Activated CD8-positive, alpha-beta memory T cell treated with anti-CD3 and anti-CD28 coated beads for 24 hours (primary cell): Measurements from ENCODE around the gene NFIA.

Experiments
- DNase-seq: peaks from one replicate; pipeline ENCODE4 v3.0.0-alpha.2; 2020

The NFIA gene

DNA sequence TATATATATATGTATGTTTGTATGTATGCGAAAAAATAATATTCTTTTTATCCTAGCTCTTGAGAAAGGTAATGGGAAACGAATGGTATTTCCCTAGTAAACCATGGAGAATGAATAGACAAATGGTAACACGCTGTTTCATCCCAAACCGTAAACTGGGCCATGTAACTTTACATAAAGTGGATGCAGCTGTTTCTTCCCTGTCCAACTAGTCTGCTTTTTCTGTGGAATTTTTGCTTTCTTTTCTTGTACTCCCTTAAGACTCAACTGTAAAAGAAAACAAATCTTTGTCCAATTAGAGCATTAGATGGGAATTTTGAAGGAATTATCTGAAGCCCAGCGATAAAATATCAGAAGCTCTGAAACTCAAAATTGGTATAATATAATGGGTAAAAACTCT is 198.1 kb downstream of the NFIA start:
- no peak for DNase-seq

GRCh38 chr1:61282387-61282786 is 200.0 kb downstream of the NFIA start:
- no peak for DNase-seq

- DNase-seq, result no peak
These were observed 202.0 kb downstream of the NFIA start for GRCh38 chr1:61284248-61284854.

DNA sequence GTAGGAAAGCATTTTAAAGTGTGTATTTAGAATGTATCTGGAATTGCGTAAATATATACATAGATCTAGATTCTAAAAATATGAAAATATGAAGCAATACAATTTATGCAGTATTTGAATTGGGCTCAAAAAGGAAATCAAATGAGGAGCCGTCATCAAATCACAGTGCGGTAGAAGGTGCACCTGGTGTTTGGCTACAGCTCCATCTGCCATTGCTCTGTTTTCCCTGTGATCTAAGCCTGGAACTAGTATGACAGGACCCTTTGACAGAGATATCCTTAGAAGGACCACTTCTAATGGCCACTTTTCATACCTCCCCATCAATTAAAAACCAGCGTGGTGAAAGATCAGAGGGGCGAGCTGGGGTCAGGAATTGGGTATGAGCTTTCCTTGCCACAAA is 202.6 kb downstream of the NFIA start:
- no peak for DNase-seq

DNA sequence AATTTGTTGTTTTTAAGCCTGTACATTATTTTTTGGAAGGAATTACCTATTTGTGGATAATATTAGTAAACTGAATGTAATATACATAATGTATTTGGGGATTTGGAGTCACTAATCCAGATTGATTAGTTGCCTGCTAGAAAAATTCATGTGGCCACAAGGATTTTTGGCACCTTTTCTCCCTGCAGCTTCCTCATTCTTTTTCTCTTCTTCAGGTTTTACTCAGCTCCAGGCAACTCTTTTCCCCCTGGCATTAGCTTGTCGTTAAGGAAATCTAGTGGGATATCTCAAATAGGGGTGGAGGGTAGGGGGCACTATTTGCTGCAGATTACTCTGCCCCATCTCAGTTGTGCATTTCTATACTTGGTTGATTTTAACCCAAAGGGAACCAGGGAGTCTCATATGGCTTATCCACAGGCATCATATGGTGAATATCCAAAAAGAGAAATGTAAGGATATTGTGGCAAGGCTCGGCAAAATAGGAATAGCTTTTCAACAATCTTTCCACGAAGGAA is 203.1 kb downstream of the NFIA start:
- DNase-seq, result no peak

DNA sequence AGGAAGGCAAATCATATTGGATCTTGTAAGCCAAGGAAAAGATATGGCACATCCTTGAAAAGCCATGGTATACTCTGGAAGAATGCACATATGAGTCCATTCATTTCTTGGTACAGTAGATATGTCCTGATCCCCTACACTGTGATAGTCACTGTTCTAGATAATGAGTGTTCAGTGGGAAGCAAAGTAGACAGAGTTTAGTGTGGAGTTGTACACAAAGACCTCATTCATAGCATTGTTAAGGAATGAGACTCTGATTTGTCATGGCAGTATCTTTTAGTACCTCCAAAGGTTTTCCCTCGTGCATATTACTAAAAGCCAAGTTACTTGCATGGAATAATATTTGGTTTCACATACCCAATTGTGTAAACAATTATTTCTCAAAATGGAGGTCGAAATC is 204.7 kb downstream of the NFIA start:
- no peak for DNase-seq

GRCh38 chr1:61287734-61288133 is 205.4 kb downstream of the NFIA start:
- no peak for DNase-seq

- DNase-seq, result no peak
These were observed 207.1 kb downstream of the NFIA start for GRCh38 chr1:61289232-61290098.

DNA sequence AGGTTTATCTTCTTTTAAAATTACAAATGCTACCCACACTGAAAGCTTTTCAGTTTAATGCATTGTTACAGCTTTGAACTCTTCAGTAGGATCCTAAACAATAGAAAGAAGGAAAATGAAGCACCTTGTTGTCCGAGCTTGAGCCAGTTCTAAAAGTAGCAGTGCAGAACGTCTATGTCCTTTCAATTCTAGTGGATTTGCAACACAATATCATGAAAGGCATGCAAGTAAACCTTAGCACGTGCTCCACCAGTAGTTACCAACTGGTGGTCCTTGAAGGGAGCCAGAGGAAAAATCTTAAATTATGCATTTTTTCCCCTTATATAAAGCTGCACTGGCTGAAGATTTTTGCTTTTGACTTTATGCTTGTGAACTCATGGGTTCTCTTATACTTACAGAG is 208.2 kb downstream of the NFIA start:
- no peak for DNase-seq

GRCh38 chr1:61293197-61293596 is 210.8 kb downstream of the NFIA start:
- no peak for DNase-seq

- no peak for DNase-seq
These were observed 211.7 kb downstream of the NFIA start for GRCh38 chr1:61293986-61294504.

GRCh38 chr1:61294930-61295329 is 212.6 kb downstream of the NFIA start:
- DNase-seq, result no peak

GRCh38 chr1:61295818-61296537 is 213.6 kb downstream of the NFIA start:
- no peak for DNase-seq

GRCh38 chr1:61297887-61298286 is 215.5 kb downstream of the NFIA start:
- no peak for DNase-seq

GRCh38 chr1:61299463-61299862 is 217.1 kb downstream of the NFIA start:
- no peak for DNase-seq

DNA sequence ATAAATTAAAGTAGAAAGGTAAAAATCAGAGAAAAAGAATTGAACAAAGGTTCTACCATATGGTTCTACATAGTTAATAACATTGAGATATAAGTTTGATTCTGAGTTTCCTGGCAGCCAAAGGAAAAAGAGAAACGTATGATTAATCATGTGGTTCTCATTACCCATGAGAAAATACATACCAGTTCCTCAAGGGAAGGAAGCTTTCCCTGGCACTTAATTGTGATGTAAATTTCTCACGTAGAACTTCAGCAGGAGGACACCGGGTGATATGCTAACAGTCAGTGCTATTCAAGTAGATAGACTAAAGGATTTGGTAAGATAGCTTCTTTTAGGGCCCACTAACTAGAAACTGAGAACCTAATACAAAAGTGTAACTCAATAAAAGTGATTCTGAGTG is 218.5 kb downstream of the NFIA start:
- no peak for DNase-seq

DNA sequence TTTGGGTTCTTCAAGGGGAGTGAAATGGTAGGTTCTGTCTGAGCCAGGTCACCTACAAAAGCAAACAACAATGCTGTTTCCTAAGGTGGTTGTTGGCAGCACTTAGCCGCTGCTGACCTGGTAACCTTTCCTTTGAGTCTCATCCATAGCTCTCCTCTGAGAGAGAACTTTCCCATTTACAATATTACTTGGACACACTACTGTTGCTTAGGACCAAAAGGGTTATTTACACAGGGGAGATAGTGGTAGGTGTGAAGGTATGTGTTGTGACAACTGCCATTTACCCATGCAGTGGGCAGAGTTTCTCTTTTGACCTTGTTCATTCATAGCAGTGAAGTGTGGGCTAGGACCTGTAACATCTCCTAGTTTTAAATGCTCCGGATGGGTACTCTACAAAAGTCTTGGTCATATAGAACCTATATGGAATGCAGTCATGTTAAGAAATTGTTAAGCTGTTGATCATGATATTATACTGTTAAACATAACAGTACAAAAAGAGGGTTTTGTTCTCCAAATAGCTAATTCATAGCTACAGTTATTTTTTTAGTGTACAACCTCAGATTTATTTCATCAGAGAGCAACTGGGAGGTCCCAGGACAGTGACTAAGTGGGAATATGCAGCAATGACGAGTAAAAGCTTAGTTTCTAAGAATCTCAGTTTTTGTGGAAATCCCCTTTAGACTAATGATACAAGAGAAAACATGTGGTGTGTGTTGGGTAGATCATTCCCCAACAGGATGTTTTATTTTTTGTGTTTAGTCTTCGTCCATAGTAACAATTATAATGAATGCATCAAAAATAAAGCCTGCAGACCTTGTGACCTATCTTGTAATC is 219.7 kb downstream of the NFIA start:
- DNase-seq, result no peak

- DNase-seq, result no peak
These were observed 225.2 kb downstream of the NFIA start for GRCh38 chr1:61307422-61308142.

DNA sequence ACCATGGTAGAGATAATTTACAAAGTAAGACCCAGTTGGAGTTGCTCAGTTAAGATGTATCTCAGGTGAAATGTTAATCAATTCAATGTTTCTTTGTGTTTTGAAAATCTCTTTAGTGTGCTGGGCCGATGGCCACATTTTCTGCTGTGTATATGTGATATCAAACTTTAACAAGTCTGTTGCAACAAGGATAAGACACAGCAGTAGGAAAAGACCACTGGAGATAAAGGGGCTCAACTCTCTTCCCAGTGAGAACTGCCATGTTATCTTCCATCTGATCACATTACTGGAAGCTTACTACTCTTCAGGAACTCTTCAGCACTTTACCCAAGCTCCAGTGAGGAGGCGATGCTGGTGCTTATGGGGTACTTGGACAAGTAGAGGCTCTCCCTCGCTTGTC is 227.7 kb downstream of the NFIA start:
- no peak for DNase-seq

- DNase-seq, result no peak
These were observed 228.2 kb downstream of the NFIA start for GRCh38 chr1:61310538-61310937.

GRCh38 chr1:61313906-61314422 is 231.6 kb downstream of the NFIA start:
- DNase-seq, result no peak

DNA sequence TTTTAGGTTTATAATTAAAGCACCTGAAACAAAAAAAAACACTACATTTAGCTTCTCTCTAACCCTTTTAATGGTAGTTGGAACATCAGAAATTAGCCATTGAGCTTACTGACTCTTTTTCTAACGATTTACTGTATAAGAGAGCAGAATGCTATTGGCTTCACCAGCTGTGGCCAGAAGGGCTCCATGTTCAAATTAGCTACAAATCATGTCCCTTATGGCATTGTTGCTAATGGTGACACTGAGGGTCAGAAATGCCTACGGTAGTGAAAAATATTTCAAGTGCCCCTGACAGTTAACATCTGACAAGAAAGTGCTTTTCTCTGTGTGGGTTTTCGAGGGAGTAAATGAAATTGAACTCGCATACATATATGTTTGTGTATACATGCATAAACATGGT is 232.7 kb downstream of the NFIA start:
- DNase-seq, result no peak
